Measurements from ENCODE around the gene ZBTB20. TPM values are rescaled to one million over a fixed set of nuclear protein-coding genes. Genes with fewer than 3 reads are reported as not detected.

Gene ZBTB20
- polyA plus RNA-seq, 1 of the 3 experiments (the other 2 are of a cell fraction), result 0.43 TPM

- no peak for TF ChIP-seq RXRA (IDR thresholded peaks at IDR 0.05; ENCODE audit: borderline replicate concordance, low read depth)
- TF ChIP-seq ELF1 (IDR thresholded peaks at IDR 0.05), result no peak
- TF ChIP-seq CHD2 (IDR thresholded peaks at IDR 0.05; ENCODE audit: low read length, partially characterized antibody), result no peak
- no peak for TF ChIP-seq GATA2 (CRISPR knock-in tag; IDR thresholded peaks at IDR 0.05)
- TF ChIP-seq NRF1 (IDR thresholded peaks at IDR 0.05; ENCODE audit: low read depth, low read length), result no peak
- POLR2A ChIA-PET, result no interaction called here
- Histone ChIP-seq H3K4me3 (ENCODE audit: low read depth in 2 of 2, low read length in 1 of 2) (no peak overlapping the region), H3K27me3 (ENCODE audit: insufficient read depth) (no peaks in the 10 kb centered on the region), H3K4me2 (no peak overlapping the region), H3F3A (replicated peaks; ENCODE audit: insufficient read depth) (no peaks in the 10 kb centered on the region), H3K4me1 (ENCODE audit: control insufficient read depth in 1 of 2, insufficient read depth in 2 of 2, low read depth in 1 of 2, low read length in 1 of 2) (no peaks in the 10 kb centered on the region), H2AFZ (ENCODE audit: low read depth) (no peak overlapping the region), H3K9me2 (no peaks in the 10 kb centered on the region), H4K20me1 (ENCODE audit: insufficient read depth) (no peaks in the 10 kb centered on the region), H3K27ac (ENCODE audit: low read depth in 2 of 2, low read length in 1 of 2) (no peak overlapping the region), H3K79me2 (ENCODE audit: insufficient read depth) (no peaks in the 10 kb centered on the region), H3K36me3 (replicated peaks in 1 of 2; ENCODE audit: control insufficient read depth in 1 of 2, insufficient read depth in 2 of 2, low read length in 1 of 2) (no peaks in the 10 kb centered on the region), H3K9ac (no peak overlapping the region), H3K9me3 (no peaks in the 10 kb centered on the region)
- CTCF ChIA-PET, result interaction anchor here (1.2 to 1.6 kb wide), 2 partner anchors 70 to 623 kb away, joined by 3 to 4 read pairs; no protein-coding TSS in a partner anchor
- 25% methylated on average over 1 of the region's 1 CpG for WGBS (ENCODE audit: low lambda C conversion rate)
- no peak for DNase-seq
Observed at GRCh38 chr3:115161866-115162265, 14.8 kb upstream of the ZBTB20 start.

GRCh38 chr3:115161168-115161834 lies 14.2 kb upstream of the ZBTB20 start:
- peaks cover 0 to under 1% of the 10 kb centered on the region in 2 experiments; a peak in 1 of 4 replicates for H3K4me1 ChIP-seq (ENCODE audit: control insufficient read depth in 1 of 2, insufficient read depth in 2 of 2, low read depth in 1 of 2, low read length in 1 of 2)
- POLR2A ChIA-PET, result no interaction called here
- no peaks in the 10 kb centered on the region for H3K9me3 ChIP-seq
- H4K20me1 ChIP-seq (ENCODE audit: insufficient read depth), result no peaks in the 10 kb centered on the region
- TF ChIP-seq, protein P1, sequence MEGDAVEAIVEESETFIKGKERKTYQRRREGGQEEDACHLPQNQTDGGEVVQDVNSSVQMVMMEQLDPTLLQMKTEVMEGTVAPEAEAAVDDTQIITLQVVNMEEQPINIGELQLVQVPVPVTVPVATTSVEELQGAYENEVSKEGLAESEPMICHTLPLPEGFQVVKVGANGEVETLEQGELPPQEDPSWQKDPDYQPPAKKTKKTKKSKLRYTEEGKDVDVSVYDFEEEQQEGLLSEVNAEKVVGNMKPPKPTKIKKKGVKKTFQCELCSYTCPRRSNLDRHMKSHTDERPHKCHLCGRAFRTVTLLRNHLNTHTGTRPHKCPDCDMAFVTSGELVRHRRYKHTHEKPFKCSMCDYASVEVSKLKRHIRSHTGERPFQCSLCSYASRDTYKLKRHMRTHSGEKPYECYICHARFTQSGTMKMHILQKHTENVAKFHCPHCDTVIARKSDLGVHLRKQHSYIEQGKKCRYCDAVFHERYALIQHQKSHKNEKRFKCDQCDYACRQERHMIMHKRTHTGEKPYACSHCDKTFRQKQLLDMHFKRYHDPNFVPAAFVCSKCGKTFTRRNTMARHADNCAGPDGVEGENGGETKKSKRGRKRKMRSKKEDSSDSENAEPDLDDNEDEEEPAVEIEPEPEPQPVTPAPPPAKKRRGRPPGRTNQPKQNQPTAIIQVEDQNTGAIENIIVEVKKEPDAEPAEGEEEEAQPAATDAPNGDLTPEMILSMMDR (IDR thresholded peaks at IDR 0.05), result no peak
- TF ChIP-seq USF2 (IDR thresholded peaks at IDR 0.05; ENCODE audit: borderline replicate concordance, low read depth, low read length) (no peak), RXRA (IDR thresholded peaks at IDR 0.05; ENCODE audit: borderline replicate concordance, low read depth) (no peak), GABPA (IDR thresholded peaks at IDR 0.05; ENCODE audit: low read depth) (no peak), TEAD4 (IDR thresholded peaks at IDR 0.05; ENCODE audit: borderline replicate concordance, insufficient read depth) (no peak), ELF1 (IDR thresholded peaks at IDR 0.05) (no peak), RCOR1 (IDR thresholded peaks at IDR 0.05; ENCODE audit: low read length) (no peak)
- DNase-seq, result no peak
- H3K79me2 ChIP-seq (ENCODE audit: insufficient read depth), result no peaks in the 10 kb centered on the region
- no peaks in the 10 kb centered on the region for H3K9me2 ChIP-seq
- no peak overlapping the region for H3K27ac ChIP-seq (ENCODE audit: low read depth in 2 of 2, low read length in 1 of 2)
- H3F3A ChIP-seq (replicated peaks; ENCODE audit: insufficient read depth), result no peaks in the 10 kb centered on the region
- no peaks in the 10 kb centered on the region for H3K36me3 ChIP-seq (replicated peaks in 1 of 2; ENCODE audit: control insufficient read depth in 1 of 2, insufficient read depth in 2 of 2, low read length in 1 of 2)
- H3K9ac ChIP-seq, result no peak overlapping the region
- no peak overlapping the region for H2AFZ ChIP-seq (ENCODE audit: low read depth)
- WGBS (ENCODE audit: low lambda C conversion rate), result 79% methylated on average over 4 of the region's 4 CpGs
- CTCF ChIA-PET, result interaction anchor here (1.2 to 1.6 kb wide), 2 partner anchors 69 to 623 kb away, joined by 3 to 4 read pairs; no protein-coding TSS in a partner anchor
- H3K4me2 ChIP-seq, result no peak overlapping the region
- no peaks in the 10 kb centered on the region for H3K27me3 ChIP-seq (ENCODE audit: insufficient read depth)
- no peak overlapping the region for H3K4me3 ChIP-seq (ENCODE audit: low read depth in 2 of 2, low read length in 1 of 2)

Measured in SK-N-SH (cell line).